ENCODE data around the gene NOD1.

The NOD1 gene

GRCh38 chr7:30411897-30412296 lies 66.7 kb downstream of the NOD1 start:
- Histone ChIP-seq H2AFZ (ENCODE audit: low read depth, low read length) (no peak overlapping the region), H3K4me2 (ENCODE audit: low read length) (peak overlapping the region; percentile 15)

GRCh38 chr7:30411173-30411572 lies 67.4 kb downstream of the NOD1 start:
- H3K79me2 ChIP-seq (ENCODE audit: low read length) = no peaks in the 10 kb centered on the region
- H3K36me3 ChIP-seq (replicated peaks; ENCODE audit: low read depth, low read length) = peaks cover 9% of the 10 kb centered on the region
- no peak overlapping the region for H3K27ac ChIP-seq (ENCODE audit: low read length)
- no peak overlapping the region for H3K9ac ChIP-seq (ENCODE audit: low read length)
- peaks cover 18% of the 10 kb centered on the region for H3K4me1 ChIP-seq (ENCODE audit: low read length)
- H2AFZ ChIP-seq (ENCODE audit: low read depth, low read length) = no peak overlapping the region
- no peaks in the 10 kb centered on the region for H4K20me1 ChIP-seq (ENCODE audit: insufficient read depth, low read length)
- no peak for TF ChIP-seq EZH2phosphoT487 (IDR thresholded peaks at IDR 0.05; ENCODE audit: low read depth)
- no peak for TF ChIP-seq CTCF (IDR thresholded peaks at IDR 0.05; ENCODE audit: low read depth, low read length)
- no peaks in the 10 kb centered on the region for H3K27me3 ChIP-seq (ENCODE audit: low read depth, low read length)
- no peak overlapping the region for H3K4me3 ChIP-seq (ENCODE audit: low read length)
- H3K4me2 ChIP-seq (ENCODE audit: low read length) = peak overlapping the region; percentile 15
- H3K9me3 ChIP-seq (ENCODE audit: insufficient read depth, low read length) = no peaks in the 10 kb centered on the region

More at GRCh38 chr7:30411897-30412296, 66.7 kb downstream of the NOD1 start:
- H3K9ac ChIP-seq (ENCODE audit: low read length) = no peak overlapping the region
- no peak overlapping the region for H3K27ac ChIP-seq (ENCODE audit: low read length)
- no peak for TF ChIP-seq EZH2phosphoT487 (IDR thresholded peaks at IDR 0.05; ENCODE audit: low read depth)
- no peak for TF ChIP-seq CTCF (IDR thresholded peaks at IDR 0.05; ENCODE audit: low read depth, low read length)
- H3K9me3 ChIP-seq (ENCODE audit: insufficient read depth, low read length) = no peaks in the 10 kb centered on the region
- peaks cover 9% of the 10 kb centered on the region for H3K36me3 ChIP-seq (replicated peaks; ENCODE audit: low read depth, low read length)
- no peak overlapping the region for H3K4me3 ChIP-seq (ENCODE audit: low read length)
- no peaks in the 10 kb centered on the region for H3K27me3 ChIP-seq (ENCODE audit: low read depth, low read length)
- H3K79me2 ChIP-seq (ENCODE audit: low read length) = no peaks in the 10 kb centered on the region
- no peaks in the 10 kb centered on the region for H4K20me1 ChIP-seq (ENCODE audit: insufficient read depth, low read length)
- H3K4me1 ChIP-seq (ENCODE audit: low read length) = peaks cover 18% of the 10 kb centered on the region

- no peaks in the 10 kb centered on the region for H3K27me3 ChIP-seq (ENCODE audit: low read depth, low read length)
- H3K4me3 ChIP-seq (ENCODE audit: low read length) = no peak overlapping the region
- no peak for TF ChIP-seq EZH2phosphoT487 (IDR thresholded peaks at IDR 0.05; ENCODE audit: low read depth)
- no peak for TF ChIP-seq CTCF (IDR thresholded peaks at IDR 0.05; ENCODE audit: low read depth, low read length)
- no peaks in the 10 kb centered on the region for H3K79me2 ChIP-seq (ENCODE audit: low read length)
- no peak overlapping the region for H2AFZ ChIP-seq (ENCODE audit: low read depth, low read length)
- no peaks in the 10 kb centered on the region for H4K20me1 ChIP-seq (ENCODE audit: insufficient read depth, low read length)
- H3K27ac ChIP-seq (ENCODE audit: low read length) = no peak overlapping the region
- H3K4me2 ChIP-seq (ENCODE audit: low read length) = no peak overlapping the region
- H3K9me3 ChIP-seq (ENCODE audit: insufficient read depth, low read length) = no peaks in the 10 kb centered on the region
- H3K36me3 ChIP-seq (replicated peaks; ENCODE audit: low read depth, low read length) = peaks cover 4% of the 10 kb centered on the region
- H3K9ac ChIP-seq (ENCODE audit: low read length) = no peak overlapping the region
- peaks cover 11% of the 10 kb centered on the region for H3K4me1 ChIP-seq (ENCODE audit: low read length)
Measured at GRCh38 chr7:30406664-30407425, 71.7 kb downstream of the NOD1 start.

GRCh38 chr7:30405179-30405578 lies 73.4 kb downstream of the NOD1 start:
- Histone ChIP-seq H3K79me2 (ENCODE audit: low read length) (no peaks in the 10 kb centered on the region), H3K36me3 (replicated peaks; ENCODE audit: low read depth, low read length) (peaks cover 4% of the 10 kb centered on the region), H3K4me3 (ENCODE audit: low read length) (no peak overlapping the region), H4K20me1 (ENCODE audit: insufficient read depth, low read length) (no peaks in the 10 kb centered on the region), H3K4me1 (ENCODE audit: low read length) (no peaks in the 10 kb centered on the region), H3K9me3 (ENCODE audit: insufficient read depth, low read length) (no peaks in the 10 kb centered on the region), H3K4me2 (ENCODE audit: low read length) (no peak overlapping the region), H3K9ac (ENCODE audit: low read length) (no peak overlapping the region), H3K27me3 (ENCODE audit: low read depth, low read length) (no peaks in the 10 kb centered on the region), H3K27ac (ENCODE audit: low read length) (no peak overlapping the region), H2AFZ (ENCODE audit: low read depth, low read length) (no peak overlapping the region)
- TF ChIP-seq EZH2phosphoT487 (IDR thresholded peaks at IDR 0.05; ENCODE audit: low read depth) (no peak), CTCF (IDR thresholded peaks at IDR 0.05; ENCODE audit: low read depth, low read length) (no peak)
